ENCODE measurements around the gene DYSF. TPM values are rescaled to one million over a fixed set of nuclear protein-coding genes. Genes with fewer than 3 reads are reported as not detected.

Gene DYSF
- polyA plus RNA-seq, 1 donor from 2014 or later, result 0.04 TPM

DNA sequence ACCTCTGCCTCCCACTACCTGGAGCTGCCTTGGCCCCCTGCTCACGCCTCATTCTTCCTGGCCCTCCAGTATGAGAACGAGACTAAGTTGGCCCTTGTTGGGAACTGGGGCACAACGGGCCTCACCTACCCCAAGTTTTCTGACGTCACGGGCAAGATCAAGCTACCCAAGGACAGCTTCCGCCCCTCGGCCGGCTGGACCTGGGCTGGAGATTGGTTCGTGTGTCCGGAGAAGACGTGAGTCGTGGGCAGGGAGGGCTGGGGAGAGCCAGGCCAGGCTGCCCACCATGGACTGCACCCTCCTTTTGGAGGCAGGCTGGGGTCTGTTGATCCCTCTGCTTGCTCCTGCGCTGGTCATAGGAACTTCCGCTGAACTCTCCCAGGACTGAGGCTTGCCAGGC lies 114.7 kb downstream of the DYSF start:
- Histone ChIP-seq H3K79me2 (replicated peaks; ENCODE audit: insufficient read depth, low read length) (no peaks in the 10 kb centered on the region), H3K9ac (ENCODE audit: low read length) (no peak overlapping the region), H3F3A (ENCODE audit: insufficient read depth, low read length, poor library complexity, severe bottlenecking) (no peaks in the 10 kb centered on the region), H3K4me2 (ENCODE audit: low read length) (no peak overlapping the region), H3K36me3 (ENCODE audit: insufficient read depth, low read length) (no peaks in the 10 kb centered on the region), H3K9me2 (ENCODE audit: insufficient read depth, low read length) (no peaks in the 10 kb centered on the region), H3K27ac (ENCODE audit: low read length) (no peak overlapping the region), H3K4me3 (ENCODE audit: low read length) (no peak overlapping the region), H4K20me1 (ENCODE audit: insufficient read depth) (no peaks in the 10 kb centered on the region), H3K27me3 (ENCODE audit: insufficient read depth, low read depth, low read length) (no peaks in the 10 kb centered on the region), H2AFZ (ENCODE audit: low read depth, low read length) (no peak overlapping the region), H3K9me3 (ENCODE audit: low read length) (no peaks in the 10 kb centered on the region)
- no peak for TF ChIP-seq RAD21 (conservative IDR thresholded peaks at IDR 0.05)
- TF ChIP-seq, protein P1, sequence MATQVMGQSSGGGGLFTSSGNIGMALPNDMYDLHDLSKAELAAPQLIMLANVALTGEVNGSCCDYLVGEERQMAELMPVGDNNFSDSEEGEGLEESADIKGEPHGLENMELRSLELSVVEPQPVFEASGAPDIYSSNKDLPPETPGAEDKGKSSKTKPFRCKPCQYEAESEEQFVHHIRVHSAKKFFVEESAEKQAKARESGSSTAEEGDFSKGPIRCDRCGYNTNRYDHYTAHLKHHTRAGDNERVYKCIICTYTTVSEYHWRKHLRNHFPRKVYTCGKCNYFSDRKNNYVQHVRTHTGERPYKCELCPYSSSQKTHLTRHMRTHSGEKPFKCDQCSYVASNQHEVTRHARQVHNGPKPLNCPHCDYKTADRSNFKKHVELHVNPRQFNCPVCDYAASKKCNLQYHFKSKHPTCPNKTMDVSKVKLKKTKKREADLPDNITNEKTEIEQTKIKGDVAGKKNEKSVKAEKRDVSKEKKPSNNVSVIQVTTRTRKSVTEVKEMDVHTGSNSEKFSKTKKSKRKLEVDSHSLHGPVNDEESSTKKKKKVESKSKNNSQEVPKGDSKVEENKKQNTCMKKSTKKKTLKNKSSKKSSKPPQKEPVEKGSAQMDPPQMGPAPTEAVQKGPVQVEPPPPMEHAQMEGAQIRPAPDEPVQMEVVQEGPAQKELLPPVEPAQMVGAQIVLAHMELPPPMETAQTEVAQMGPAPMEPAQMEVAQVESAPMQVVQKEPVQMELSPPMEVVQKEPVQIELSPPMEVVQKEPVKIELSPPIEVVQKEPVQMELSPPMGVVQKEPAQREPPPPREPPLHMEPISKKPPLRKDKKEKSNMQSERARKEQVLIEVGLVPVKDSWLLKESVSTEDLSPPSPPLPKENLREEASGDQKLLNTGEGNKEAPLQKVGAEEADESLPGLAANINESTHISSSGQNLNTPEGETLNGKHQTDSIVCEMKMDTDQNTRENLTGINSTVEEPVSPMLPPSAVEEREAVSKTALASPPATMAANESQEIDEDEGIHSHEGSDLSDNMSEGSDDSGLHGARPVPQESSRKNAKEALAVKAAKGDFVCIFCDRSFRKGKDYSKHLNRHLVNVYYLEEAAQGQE (IDR thresholded peaks at IDR 0.05; ENCODE audit: borderline replicate concordance), result no peak
- no peak for TF ChIP-seq POLR2AphosphoS5 (IDR thresholded peaks at IDR 0.05)
- TF ChIP-seq MXI1 (conservative IDR thresholded peaks at IDR 0.05; ENCODE audit: poor library complexity, severe bottlenecking), result no peak
- TF ChIP-seq TAF1 (IDR thresholded peaks at IDR 0.05; ENCODE audit: low read depth), result no peak
- TF ChIP-seq EZH2 (IDR thresholded peaks at IDR 0.05; ENCODE audit: borderline replicate concordance, insufficient read depth, low read length, poor library complexity, severe bottlenecking), result no peak

DNA sequence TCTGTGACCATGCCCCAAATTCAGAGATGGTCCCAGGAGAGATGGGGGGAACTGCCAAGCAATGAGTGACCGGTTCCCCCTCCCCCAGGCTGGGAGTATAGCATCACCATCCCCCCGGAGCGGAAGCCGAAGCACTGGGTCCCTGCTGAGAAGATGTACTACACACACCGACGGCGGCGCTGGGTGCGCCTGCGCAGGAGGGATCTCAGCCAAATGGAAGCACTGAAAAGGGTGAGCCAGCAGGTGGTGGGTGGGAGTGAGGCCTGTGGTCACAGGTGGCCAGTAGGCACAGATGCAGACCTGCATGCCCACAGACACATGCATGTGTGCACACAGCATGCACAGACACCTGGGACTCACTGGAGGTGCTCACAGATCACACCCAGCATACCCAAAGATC lies 117.2 kb downstream of the DYSF start:
- Histone ChIP-seq H4K20me1 (ENCODE audit: insufficient read depth) (no peaks in the 10 kb centered on the region), H3K9ac (ENCODE audit: low read length) (no peak overlapping the region), H3K79me2 (replicated peaks; ENCODE audit: insufficient read depth, low read length) (no peaks in the 10 kb centered on the region), H3K36me3 (ENCODE audit: insufficient read depth, low read length) (no peaks in the 10 kb centered on the region), H3K27me3 (ENCODE audit: insufficient read depth, low read depth, low read length) (no peaks in the 10 kb centered on the region), H2AFZ (ENCODE audit: low read depth, low read length) (no peak overlapping the region), H3K4me3 (ENCODE audit: low read length) (no peak overlapping the region), H3F3A (ENCODE audit: insufficient read depth, low read length, poor library complexity, severe bottlenecking) (no peaks in the 10 kb centered on the region), H3K27ac (ENCODE audit: low read length) (no peak overlapping the region), H3K9me3 (ENCODE audit: low read length) (no peaks in the 10 kb centered on the region), H3K9me2 (ENCODE audit: insufficient read depth, low read length) (no peaks in the 10 kb centered on the region), H3K4me2 (ENCODE audit: low read length) (no peak overlapping the region)
- no peak for TF ChIP-seq TAF1 (IDR thresholded peaks at IDR 0.05; ENCODE audit: low read depth)
- no peak for TF ChIP-seq EZH2 (IDR thresholded peaks at IDR 0.05; ENCODE audit: borderline replicate concordance, insufficient read depth, low read length, poor library complexity, severe bottlenecking)
- TF ChIP-seq POLR2AphosphoS5 (IDR thresholded peaks at IDR 0.05), result no peak
- TF ChIP-seq MXI1 (conservative IDR thresholded peaks at IDR 0.05; ENCODE audit: poor library complexity, severe bottlenecking), result no peak
- TF ChIP-seq, protein P2, sequence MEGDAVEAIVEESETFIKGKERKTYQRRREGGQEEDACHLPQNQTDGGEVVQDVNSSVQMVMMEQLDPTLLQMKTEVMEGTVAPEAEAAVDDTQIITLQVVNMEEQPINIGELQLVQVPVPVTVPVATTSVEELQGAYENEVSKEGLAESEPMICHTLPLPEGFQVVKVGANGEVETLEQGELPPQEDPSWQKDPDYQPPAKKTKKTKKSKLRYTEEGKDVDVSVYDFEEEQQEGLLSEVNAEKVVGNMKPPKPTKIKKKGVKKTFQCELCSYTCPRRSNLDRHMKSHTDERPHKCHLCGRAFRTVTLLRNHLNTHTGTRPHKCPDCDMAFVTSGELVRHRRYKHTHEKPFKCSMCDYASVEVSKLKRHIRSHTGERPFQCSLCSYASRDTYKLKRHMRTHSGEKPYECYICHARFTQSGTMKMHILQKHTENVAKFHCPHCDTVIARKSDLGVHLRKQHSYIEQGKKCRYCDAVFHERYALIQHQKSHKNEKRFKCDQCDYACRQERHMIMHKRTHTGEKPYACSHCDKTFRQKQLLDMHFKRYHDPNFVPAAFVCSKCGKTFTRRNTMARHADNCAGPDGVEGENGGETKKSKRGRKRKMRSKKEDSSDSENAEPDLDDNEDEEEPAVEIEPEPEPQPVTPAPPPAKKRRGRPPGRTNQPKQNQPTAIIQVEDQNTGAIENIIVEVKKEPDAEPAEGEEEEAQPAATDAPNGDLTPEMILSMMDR (IDR thresholded peaks at IDR 0.05; ENCODE audit: poor library complexity, severe bottlenecking), result no peak
- TF ChIP-seq SMC3 (conservative IDR thresholded peaks at IDR 0.05; ENCODE audit: poor library complexity), result no peak
- no peak for TF ChIP-seq RAD21 (conservative IDR thresholded peaks at IDR 0.05)
- no peak for TF ChIP-seq EP300 (conservative IDR thresholded peaks at IDR 0.05; ENCODE audit: poor library complexity, severe bottlenecking)
- TF ChIP-seq, protein P1 (IDR thresholded peaks at IDR 0.05; ENCODE audit: borderline replicate concordance), result no peak

All from neural cell (in vitro differentiated cells).